ENCODE results near the gene ZNF320.
"Not testable (repeated sequence)": the region's sequence is repeated elsewhere in the genome, so short reads cannot be mapped to it uniquely, and the experiment has no call there.

Gene ZNF320

DNA sequence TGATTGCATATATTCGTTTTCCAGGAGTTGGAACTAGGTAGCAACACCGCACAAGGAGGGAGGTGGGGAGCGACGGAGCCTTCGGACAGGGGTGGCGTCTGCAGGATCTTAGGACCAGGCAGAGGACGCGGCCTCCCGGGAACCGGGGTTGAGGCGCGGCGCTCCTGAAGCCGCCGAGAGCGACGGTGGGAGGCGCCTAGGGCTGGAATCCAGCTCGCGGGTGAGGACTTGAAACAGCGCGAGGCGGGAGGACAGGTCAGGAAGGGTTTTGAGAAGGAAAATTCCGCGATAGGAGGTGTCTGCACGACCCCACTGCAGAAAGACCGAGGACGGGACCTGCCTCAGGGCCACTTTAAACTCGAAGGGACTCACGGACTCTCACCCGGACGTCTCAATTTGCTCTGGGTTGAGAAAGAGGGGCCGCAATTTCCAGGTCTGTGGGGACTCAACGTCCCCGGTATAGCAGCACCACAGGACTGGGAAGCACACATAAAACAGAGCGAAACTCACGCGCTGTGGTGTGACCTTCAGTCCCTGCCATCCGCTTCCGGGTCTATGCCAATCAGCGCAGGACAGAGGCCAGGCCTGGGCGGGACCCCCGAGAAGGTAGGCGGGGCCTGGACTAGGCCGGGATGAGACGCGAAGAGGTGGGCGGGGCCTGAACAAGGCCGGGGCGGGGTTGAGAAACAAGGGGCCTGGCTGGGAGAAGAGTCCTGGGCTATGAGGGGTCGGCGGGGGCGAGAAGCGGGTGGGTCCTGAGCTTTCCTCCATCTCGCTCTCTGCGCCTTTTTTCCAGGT lies at the start of gene ZNF320:
Gene ZNF320, minus strand, starts transcription at position 498 of the 798 bp plus-strand sequence. CDS start 7,380 bp downstream, outside the sequence.
- peak; percentile 87 for DNase-seq

DNA sequence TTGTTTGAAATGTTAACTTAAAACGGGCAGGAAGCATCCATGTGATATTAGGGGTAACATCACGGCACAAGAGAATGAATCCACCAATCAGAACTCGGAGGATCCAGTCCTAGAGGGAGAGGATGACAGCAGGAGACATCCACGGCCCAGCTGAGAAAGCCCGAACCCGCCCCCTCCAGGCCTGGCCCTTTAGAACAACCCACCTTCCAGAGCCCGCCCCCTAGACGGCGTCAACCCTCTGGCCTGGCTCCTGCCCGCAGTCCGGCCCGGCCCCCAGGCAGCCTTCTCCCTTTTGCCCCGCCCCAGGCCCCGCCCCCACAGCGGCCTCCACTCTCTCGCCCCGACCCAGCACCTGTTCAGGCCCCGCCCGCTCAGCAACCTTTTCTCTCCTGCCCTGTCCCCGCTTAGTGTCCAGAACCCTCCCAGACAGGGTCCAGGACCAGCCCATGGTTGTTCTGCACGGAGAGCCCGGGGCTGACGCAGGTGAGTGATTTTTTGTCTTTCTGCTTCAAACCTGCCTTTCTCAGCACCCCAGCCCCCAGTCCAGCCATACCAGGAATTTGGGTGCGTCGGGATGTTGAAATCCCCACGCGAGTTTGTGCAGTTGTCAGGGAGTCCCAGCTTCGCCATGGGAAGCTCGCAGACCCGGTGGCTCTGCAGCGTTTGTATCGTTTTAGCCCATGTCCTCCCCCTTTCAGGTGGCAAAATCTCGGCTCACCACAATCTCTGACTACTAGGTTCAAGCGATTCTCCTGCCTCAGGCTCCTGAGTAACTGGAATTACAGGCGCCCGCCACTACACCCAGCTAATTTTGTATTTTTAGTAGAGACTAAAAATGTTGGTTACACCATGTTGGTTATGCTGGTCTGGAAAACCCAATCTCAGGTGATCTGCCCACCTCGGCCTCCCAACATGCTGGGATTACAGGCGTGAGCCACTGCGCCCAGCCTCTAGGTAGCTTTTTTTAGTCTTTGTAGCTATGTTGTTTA lies 49.2 kb upstream of the ZNF320 start:
- no peak for DNase-seq

DNA sequence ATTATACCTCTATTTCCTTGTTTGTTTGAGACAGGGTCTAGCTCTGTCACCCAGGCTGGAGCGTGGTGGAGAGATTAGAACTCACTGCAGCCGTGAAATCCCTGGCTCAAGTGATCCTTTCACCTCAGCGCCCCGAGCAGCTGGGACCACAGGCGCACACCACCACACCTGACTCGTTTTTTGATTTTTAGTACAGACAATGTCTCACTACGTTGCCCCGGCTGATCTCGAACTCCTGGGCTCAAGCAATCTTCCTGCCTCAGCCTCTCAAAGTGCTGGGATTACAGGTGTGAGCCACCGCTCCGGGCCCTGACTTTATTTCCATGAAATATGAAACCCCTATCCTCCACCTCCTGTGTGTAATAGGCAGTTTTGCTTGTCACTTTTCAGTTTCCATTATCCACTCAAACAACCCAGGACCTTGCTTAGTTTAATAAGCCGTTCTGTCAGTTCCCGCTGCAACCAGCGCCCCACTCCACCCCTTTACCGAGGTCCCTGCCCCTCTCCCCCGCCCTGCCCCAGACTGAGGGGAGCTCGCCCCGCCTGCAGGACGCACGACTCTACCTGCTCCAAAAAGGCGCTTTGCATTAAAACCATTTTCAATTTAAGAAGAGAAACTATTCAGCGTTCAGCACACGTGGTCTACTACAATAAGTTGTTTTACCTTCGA lies 48.4 kb upstream of the ZNF320 start:
- DNase-seq, result no peak

DNA sequence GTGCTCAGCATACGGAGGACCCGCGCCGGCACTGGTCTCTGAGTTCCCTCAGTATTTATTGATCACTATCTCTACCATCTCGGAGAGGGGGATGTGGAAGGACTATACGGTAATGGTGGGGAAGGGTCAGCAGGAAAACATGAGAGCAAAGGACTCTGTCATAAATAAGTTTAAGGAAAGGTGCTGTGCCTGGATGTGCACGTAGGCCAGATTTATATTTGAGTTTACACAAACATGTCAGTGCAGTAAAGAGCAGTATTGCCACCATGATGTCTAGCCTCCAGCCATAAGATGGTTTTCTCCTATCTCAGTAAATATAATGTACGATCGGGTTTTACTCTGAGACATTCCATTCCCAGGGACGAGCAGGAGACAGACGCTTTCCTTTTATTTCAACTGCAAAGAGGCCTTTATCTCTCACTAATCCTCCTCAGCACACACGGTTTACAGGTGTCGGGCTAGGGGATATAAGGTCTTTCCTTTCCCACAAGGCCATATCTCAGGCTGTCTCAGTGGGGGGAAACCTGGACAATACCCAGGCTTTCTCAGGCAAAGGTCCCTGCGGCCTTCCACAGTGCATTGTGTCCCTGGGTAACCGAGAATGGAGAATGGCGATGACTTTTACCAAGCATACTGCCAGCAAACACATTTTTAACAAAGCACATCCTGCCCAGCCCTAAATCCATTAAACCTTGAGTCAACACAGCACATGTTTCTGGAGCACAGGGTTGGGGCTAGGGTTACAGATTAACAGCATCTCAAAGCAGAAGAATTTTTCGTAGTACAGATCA lies 47.5 kb upstream of the ZNF320 start:
- not testable (repeated sequence) for DNase-seq

DNA sequence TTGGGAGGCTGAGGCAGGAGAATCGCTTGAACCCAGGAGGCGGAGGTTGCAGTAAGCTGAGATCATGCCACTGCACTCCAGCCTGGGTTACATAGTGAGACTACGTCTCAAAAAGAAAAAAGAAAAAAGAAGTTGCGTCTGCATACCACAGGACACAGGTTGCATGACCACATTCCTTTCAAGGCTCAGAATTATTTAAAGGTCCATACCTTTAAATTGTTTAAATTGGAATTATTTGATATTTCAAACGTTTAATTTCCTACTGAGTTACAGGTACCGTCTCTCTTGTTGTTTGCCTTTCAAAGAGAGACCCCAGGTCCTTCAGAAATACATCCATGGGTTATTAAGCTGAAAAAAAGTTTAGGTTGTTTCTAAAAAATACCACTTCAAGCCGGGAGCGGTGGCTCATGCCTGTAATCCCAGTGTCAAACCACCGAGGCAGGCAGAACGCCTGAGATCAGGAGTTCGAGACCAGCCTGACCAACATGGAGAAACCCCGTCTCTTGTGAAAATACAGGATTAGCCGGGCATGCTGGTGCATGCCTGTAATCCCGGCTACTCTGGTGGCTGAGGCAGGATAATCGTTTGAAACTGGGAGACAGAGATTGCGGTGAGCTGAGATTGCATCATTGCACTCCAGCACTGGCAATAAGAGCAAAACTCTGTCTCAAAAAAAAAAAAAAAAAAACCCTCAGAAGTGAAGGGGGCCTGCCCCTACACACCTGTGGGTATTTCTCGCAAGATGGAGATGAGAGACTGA lies 46.6 kb upstream of the ZNF320 start:
- no peak for DNase-seq

DNA sequence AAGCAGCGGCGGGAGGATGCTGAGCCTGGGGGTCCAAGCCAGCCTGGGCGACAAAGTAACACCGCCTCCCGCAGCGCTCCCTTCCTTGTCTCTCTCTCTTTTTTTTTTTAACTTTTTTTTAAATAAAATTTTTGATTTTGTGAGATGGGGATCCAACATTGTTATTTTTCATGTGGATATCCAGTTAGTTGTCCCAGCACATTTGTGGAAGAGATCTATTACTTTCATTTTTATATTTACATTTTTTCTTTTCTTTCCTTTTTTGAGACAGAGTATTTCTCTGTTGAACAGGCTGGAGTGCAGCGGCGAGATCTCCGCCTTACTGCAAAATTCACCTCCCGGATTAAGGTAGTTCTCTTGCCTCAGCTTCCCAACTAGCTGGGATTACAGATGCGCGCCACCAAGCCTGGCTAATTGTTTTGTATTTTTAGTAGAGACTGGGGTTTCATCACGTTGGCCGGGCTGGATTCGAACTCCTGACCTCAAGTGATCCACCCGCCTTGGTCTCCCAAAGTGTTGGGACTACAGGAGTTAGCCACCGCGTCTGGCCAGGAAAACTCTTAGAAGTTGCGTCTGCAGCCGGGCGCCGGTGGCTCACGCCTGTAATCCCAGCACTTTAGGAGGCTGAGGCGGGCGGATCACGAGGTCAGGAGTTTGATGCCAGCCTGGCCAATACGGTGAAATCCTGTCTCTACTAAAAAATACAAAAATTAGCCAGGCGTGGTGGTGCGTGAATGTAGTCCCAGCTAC lies 45.9 kb upstream of the ZNF320 start:
- no peak for DNase-seq

DNA sequence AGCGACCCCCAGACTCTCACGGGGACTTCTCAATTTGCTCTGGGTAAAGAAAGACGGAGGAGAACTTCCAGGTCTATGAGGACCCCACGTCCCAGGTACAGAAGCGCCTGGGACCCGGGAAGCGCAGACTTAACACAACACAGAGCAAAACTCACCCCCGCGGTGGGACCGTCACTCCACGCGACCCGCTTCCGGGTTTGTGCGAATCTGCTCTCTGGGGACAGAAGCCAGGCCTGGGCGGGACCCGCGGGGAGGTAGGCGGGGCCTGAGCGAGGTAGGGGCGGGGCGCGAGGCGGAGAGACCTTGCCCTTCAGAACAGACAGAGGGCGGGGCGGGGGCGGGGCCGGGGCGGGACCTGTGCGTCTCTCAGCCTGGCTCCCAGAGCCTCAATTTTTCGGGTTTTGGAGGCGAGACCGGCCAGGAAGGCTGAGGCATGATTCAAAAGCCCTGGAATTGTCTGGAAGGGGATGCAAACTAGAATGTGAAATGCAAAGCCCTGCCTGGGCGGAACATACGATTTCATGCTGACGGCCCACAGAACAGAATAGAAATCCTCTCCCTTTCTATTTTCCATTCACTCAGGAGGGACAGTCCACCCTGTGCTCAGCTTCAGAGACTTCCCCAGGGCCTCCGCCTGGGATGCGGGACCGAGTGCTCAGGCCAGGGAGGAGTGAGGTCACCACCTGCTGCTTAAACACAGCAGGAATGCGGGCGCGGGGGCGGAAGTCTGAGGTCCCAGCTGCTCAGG lies 45.1 kb upstream of the ZNF320 start:
- peak; percentile 89 for DNase-seq

DNA sequence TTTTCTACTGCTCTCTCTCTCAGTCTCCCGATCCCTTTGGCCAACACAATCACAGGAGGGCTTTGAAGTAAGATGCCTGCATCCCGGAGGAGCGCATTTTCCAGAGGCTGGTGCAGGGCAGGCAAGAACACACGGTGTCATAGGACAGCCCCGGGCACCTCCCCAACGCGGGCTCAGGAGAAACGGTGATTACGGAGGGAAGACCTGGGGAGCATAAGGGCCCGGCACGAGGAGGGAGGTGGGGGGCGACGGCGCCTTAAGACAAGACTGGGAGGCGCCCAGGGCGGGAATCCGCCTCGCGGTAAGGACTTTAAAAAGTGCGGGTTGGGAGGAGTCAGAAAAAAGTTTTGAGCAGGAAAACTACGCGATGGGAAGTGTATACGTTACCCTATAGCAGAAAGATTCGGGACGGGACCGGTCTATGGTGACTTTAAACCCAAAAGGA lies 44.5 kb upstream of the ZNF320 start:
- DNase-seq, result no peak

DNA sequence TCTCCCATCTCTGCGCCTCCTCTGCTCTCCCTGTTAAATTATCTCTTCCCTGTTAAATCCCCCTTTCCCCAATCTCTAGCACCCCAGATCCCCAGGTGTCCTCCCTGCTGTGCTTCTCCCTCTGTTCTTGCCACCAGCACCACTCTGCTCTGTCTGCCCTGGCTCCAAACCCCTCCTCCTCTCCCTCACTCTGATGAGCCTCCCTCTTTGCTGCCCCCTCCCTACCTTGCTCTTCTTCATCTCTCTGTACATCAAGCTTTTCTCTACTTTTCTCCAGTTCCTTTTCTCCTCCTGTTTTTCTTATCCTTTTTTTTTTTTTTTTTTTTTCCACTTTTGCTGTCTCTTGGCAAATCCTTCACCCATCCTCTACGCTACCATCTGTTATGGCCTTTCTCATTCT lies 44.1 kb upstream of the ZNF320 start:
- DNase-seq, result not testable (repeated sequence)

DNA sequence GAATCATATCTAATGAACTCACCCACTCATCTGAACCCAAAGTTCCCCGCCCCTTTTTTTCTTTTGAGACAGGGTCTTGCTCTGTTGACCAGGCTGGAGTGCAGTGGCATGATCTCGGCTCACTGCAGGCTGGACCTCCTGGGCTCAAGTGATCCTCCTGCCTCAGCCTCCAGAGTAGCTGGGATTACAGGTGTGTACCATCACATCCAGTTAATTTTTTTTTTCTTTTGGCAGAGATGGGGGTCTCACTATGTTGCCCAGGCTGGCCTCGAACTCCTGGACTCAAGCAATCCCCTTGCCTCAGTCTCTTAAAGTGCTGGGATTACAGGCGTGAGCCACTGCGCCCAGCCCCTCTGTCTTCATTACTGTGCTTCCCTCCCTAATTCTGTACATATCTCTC lies 43.5 kb upstream of the ZNF320 start:
- not testable (repeated sequence) for DNase-seq

DNA sequence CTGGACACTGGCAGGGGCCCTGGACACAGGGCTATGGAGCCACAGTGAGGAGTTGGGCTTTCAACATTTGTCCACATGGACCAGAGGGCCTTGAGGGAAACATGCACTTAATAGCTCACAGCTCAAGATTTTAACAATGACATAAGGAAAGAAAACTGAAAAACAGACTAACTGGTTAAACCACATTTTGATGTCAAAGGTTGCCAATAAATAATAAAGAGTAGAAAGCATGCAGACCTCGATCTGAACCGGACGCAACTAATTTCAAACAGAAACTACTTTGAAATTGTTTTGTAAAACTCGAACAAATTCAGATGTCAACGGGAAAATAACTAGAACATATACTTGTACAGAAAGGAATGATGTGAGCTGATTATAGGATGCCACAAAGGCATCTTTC lies 41.3 kb upstream of the ZNF320 start:
- no peak for DNase-seq

DNA sequence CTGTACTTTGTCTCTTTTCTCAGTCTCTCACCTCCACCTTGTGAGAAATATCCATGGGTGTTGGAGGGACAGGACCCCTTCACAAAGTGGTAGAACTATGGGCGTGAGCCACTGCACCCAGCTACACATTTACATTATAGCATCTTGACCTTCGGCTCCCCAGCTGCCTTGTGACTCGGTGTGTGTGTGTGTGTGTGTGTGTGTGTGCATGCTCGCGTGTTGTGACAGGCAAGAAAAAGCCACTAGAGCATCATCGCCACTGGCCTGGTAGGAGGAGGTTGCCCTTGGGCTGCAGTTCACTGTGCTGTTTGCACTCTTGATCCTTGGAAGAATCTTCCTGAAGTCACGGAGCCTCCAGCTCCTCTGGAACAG lies 39.5 kb upstream of the ZNF320 start:
- DNase-seq, result no peak

DNA sequence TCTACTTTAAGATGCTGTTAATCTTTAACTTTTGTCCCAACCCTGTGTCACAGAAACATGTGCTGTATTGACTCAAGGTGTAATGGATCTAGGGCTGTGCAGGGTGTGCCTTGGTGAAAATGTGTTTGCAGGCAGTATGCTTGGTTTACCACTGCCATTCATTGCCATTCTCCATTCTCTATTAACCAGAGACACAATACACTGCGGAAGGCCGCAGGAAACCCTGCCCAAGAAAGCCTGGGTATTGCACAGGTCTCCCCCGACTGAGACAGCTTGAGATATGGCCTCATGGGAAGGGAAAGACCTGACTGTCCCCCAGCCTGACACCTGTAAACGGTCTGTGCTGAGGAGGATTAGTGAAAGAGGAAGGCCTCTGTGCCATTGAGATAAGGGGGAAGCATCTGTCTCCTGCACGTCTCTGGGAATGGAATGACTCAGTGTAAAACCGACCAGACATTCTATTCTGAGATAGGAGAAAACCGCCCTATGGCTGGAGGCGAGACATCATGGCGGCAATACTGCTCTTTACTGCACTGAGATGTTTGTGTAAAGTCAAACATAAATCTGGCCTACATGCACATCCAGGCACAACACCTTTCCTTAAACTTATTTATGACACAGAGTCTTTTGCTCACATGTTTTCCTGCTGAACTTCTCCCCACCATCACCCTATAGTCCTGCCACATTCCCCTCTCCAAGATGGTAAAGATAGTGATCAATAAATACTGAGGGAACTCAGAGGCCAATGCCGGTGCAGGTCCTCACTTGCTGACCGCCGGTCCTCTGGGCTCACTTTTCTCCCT lies 38.9 kb upstream of the ZNF320 start:
- no peak for DNase-seq

DNA sequence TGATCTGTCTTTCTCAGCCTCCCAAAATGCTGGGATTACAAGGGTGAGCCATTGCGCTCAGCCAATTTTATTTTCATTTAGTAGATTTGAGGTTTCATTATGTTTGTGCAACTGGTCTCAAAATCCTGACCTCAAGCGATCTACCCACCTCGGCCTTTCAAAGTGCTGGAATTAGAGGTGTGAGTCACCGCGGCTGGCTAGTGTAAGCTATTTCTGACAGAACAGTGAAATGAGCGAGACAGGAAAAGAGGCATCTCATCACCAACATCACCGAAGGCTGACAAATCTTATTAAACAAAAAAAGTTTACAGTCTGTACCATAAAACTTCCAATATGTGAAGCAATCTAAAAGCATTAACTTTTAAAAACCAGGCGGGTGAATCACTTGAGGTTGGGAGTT lies 38.0 kb upstream of the ZNF320 start:
- no peak for DNase-seq

DNA sequence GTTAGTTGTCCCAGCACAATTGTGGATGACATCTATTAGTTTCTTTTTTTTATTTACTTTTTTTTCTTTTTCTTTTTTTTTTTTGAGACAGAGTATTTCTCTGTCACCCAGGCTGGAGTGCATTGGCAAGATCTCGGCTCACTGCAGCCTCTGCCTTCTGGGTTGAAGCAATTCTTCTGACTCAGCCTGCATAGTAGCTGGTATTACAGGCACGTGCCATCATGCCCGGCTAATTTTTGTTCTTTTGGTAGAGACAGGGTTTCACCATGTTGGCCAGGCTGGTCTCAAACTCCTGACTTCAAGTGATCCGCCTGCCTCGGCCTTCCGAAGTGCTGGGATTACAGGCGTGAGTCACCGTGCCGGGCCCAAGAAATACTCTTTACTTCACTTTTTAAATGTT lies 27.2 kb upstream of the ZNF320 start:
- not testable (repeated sequence) for DNase-seq

DNA sequence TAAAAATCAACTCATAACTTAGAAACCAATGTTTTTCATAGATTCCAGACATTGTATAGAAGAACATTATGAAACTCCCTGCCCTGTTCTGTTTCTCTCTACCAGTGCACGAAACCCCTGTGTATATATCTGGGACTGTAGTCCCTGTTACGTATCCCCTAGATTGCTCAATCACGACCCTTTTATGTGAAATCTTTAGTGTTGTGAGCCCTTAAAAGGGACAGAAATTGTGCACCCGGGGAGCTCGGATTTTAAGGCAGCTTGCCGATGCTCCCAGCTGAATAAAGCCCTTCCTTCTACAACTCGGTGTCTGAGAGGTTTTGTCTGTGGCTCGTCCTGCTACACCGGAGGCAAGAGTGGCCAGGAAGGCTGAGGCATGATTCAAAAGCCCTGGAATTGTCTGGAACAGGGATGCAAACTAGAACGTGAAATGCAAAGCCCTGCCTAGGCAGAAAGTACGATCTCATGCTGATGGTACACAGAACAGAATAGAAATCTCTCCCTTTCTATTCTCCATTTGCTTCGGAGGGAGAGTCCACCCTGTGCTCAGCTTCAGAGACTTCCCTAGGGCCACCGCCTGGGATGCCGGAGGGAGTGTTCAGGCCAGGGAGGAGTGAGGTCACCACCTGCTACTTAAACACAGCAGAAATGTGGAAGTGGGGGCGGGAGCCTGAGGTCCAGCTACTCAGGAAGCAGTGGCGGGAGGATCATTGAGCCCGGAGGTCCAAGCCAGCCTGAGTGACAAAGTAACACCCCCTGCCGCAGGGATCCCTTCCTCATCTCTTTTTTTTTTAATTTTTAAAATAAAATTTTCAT lies 26.6 kb upstream of the ZNF320 start:
- no peak for DNase-seq

DNA sequence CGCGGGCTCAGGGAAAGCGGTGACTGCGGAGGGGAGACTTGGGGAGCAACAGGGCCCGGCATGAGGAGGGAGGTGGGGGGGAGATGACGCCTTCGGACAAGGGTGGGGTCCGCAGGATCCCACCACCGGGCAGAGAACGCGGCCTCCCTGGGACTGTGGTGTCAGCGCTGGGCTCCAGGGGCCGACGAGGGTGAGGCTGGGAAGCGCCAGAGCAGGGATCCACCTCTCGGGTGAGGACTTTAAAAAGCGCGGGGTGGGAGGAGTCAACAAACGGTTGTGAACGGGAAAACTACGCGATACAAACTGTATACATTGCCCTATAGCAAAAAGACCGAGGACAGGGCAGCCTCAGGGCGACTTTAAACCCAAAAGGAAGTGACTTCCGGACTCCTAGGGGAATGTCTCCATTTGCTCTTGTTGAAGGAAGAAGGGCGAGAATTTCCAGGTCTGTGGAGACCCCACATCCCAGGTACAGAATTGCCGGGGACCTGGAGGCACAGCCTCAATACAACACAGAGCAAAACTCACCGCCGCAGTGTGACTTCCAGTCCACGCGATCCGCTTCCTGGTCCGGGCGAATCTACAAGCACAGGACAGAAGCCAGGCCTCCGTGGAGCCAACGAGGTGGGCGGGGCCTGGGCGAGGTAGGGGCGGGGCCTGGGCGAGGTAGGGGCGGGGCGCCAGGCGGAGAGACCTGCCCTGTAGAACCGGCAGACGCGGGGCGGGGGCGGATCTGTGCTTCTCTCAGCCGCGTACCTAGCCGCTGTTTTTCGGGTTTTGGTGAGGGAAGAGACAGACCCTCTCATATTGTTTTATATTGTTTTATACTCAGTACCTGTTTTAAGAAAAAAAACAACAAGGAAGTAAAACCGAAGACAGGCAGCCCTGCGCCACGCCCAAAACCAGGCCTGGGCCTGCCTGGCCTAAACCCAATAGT lies 25.7 kb upstream of the ZNF320 start, which contains the start of gene ZNF888:
Gene ZNF888, minus strand, starts transcription at position 588 of the 937 bp plus-strand sequence. CDS start 5,555 bp downstream, outside the sequence.
- DNase-seq, result peak; percentile 78
